C4-2B (cell line): ENCODE results near the gene ANKRD12.

ENCODE experiments used
- CTCF ChIP-seq: fragments of 450-650 bp; conservative IDR thresholded peaks from 2 replicates; pipeline ENCODE4 v1.5.1; 2017; ENCODE audit warnings: mild to moderate bottlenecking
- ZFX ChIP-seq: fragments of 450-650 bp; IDR thresholded peaks from 2 replicates; pipeline ENCODE4 v1.6.1; 2017

GRCh38 chr18:9297007-9297393 lies 160.4 kb downstream of the ANKRD12 start:
- TF ChIP-seq CTCF (no peak), ZFX (no peak)
